Measurements from ENCODE around the gene SLC27A5.
"Not testable (repeated sequence)": the region's sequence is repeated elsewhere in the genome, so short reads cannot be mapped to it uniquely, and the experiment has no call there.

Gene SLC27A5

GRCh38 chr19:58522709-58523108 is 10.9 kb upstream of the SLC27A5 start:
- DNase-seq (ENCODE audit: low read depth in 2 of 2): no peak

- no peak for DNase-seq (ENCODE audit: low read depth in 2 of 2)
Measured at GRCh38 chr19:58521651-58522050, 9.9 kb upstream of the SLC27A5 start.

- DNase-seq (ENCODE audit: low read depth in 2 of 2): no peak
Measured at GRCh38 chr19:58520257-58520599, 8.4 kb upstream of the SLC27A5 start.

- peak; percentile 68 to 81 for DNase-seq (ENCODE audit: low read depth in 2 of 2)
Measured at GRCh38 chr19:58519355-58520256, 7.8 kb upstream of the SLC27A5 start, which contains the start of gene ZBTB45. Gene ZBTB45, minus strand, starts transcription at chr19:58519810. Its CDS starts 2,137 bp downstream, at chr19:58517673.

- DNase-seq (ENCODE audit: low read depth in 2 of 2): no peak
Measured at GRCh38 chr19:58519087-58519354, 7.2 kb upstream of the SLC27A5 start.

GRCh38 chr19:58518256-58519086 is 6.7 kb upstream of the SLC27A5 start:
- no peak for DNase-seq (ENCODE audit: low read depth in 2 of 2)

- DNase-seq (ENCODE audit: low read depth in 2 of 2): no peak
Measured at GRCh38 chr19:58516964-58517833, 5.4 kb upstream of the SLC27A5 start.

GRCh38 chr19:58516246-58516836 is 4.5 kb upstream of the SLC27A5 start:
- DNase-seq (ENCODE audit: low read depth in 2 of 2): no peak

GRCh38 chr19:58515259-58515658 is 3.5 kb upstream of the SLC27A5 start:
- no peak for DNase-seq (ENCODE audit: low read depth in 2 of 2)

- no peak for DNase-seq (ENCODE audit: low read depth in 2 of 2)
Measured at GRCh38 chr19:58514564-58515022, 2.8 kb upstream of the SLC27A5 start.

GRCh38 chr19:58513694-58514563 is 2.1 kb upstream of the SLC27A5 start:
- peak; percentile 88 to 89 for DNase-seq (ENCODE audit: low read depth in 2 of 2)

- DNase-seq (ENCODE audit: low read depth in 2 of 2): no peak
Measured at GRCh38 chr19:58513213-58513693, 1.5 kb upstream of the SLC27A5 start.

- no peak for DNase-seq (ENCODE audit: low read depth in 2 of 2)
Measured at GRCh38 chr19:58510084-58510862, 1.5 kb downstream of the SLC27A5 start.

GRCh38 chr19:58509731-58510083 is 2.1 kb downstream of the SLC27A5 start:
- no peak for DNase-seq (ENCODE audit: low read depth in 2 of 2)

GRCh38 chr19:58507602-58508223 is 4.1 kb downstream of the SLC27A5 start:
- DNase-seq (ENCODE audit: low read depth in 2 of 2): not testable (repeated sequence)

- DNase-seq (ENCODE audit: low read depth in 2 of 2): no peak
Measured at GRCh38 chr19:58500242-58500641, 11.6 kb downstream of the SLC27A5 start.

- DNase-seq (ENCODE audit: low read depth in 2 of 2): peak; percentile 89 to 98
Measured at GRCh38 chr19:58499021-58499927, 12.5 kb downstream of the SLC27A5 start.
